Measurements from ENCODE around the gene FAM120B. TPM values are rescaled to one million over a fixed set of nuclear protein-coding genes. Genes with fewer than 3 reads are reported as not detected.
A peak's percentile ranks its signal among the peaks of the same experiment; 100 is the strongest.

Gene FAM120B
- total RNA-seq, 4 donors from 2014 or later = 16.8 to 35.0 (median 22.2) TPM

DNA sequence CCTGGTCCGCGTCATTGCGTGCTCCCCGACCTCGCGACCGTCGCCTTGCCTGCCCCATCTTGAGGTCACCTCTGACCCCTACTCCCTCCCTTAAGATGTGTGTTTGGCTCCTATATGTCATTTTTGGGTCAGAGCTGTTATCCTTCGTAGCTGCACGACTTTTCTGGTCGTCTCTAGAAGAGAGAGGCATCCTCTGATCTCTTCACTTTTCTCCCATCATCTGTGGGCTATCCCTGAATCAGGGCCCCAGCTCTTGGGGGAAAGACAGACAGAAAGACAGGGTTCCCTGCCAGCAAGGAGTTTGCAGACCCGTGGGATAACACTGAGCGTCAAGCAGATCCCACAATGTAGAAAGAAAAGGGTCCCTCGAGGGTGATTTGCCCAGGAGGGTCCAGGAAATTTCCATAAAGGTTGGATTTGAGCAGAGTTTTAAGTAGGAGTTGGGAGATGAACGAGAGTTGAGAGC, 555 bp downstream of the FAM120B start:
- ATAC-seq (ENCODE audit: low FRiP score) (peak; percentile 19), DNase-seq (ENCODE audit: low spot score) (no peak)
- no peak for TF ChIP-seq CTCF (IDR thresholded peaks at IDR 0.05)

DNA sequence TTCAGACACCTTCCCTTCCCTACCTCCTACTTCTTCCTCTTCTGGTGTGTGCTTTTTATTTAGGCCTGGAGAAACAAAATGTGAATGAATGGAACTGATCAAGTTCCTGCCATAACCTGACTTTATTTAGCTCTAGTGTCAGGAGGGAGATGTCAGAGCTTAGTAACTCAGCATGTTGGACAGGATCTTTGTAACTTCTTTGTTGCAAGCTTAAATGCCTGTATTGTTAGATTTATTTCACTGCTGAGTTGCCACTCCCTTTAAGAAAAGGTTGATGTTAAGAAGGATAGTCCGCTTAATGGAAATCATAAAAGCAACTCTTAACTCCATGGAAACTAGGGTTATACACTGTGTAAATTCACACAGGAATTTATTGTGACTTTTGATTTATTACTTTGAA, 2.2 kb downstream of the FAM120B start:
- ATAC-seq (ENCODE audit: low FRiP score) = no peak
- no peak for TF ChIP-seq CTCF (IDR thresholded peaks at IDR 0.05)
- DNase-seq (ENCODE audit: low spot score) = no peak

- DNase-seq (ENCODE audit: low spot score) (no peak), ATAC-seq (ENCODE audit: low FRiP score) (no peak)
Measured at GRCh38 chr6:170311696-170312095, 5.1 kb downstream of the FAM120B start.

DNA sequence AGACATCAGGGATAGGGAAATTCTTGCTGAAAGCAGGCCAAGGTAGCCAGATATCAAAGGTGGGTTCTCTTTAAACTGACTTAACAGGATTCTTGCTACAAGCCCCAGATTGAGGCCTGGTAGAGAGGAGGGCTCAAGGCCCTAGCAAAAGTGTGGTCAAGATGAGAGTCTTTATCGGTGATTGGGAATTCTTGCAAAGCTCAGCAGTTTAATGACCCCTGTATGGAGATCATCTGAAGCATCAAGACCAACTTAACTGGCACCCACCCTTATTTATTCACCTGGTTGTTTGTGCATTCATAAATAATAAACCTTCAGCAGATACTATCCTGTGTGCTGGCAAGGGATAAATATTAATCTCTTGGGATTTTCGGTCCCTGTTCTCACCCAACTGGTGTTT, 6.3 kb downstream of the FAM120B start:
- TF ChIP-seq CTCF (IDR thresholded peaks at IDR 0.05) = no peak
- ATAC-seq (ENCODE audit: low FRiP score) (no peak), DNase-seq (ENCODE audit: low spot score) (no peak)

More at GRCh38 chr6:170311696-170312095, 5.1 kb downstream of the FAM120B start:
- TF ChIP-seq CTCF (IDR thresholded peaks at IDR 0.05) = no peak

DNA sequence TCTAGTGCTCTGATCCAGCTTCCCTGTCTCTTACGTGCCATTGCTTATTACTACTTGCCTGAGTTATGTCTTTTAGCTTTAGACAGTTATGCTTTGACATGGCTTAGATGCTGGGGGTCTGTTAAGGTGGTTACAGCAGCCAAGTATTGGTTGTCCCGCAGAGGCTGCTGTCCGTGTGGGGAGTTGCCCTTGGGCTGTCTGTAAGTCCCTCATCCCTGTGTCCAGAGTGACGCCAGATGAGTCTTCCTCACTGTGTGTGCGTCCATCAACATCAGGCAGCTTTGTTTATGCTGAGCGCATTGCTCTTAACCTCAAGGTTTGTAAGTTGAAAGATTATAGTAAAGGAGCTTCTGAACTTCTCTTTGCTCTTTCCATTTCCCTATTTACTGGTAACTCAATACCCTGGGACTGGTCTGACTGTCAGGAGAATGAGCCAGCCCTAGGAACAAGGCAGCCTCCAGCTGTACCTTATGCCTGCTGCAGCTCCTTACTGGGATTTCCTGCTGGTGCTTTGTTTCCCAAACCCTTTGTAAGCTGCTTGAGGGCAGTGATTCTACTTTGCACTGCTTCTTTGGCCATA, 7.2 kb downstream of the FAM120B start:
- no peak for ATAC-seq (ENCODE audit: low FRiP score)
- no peak for TF ChIP-seq CTCF (IDR thresholded peaks at IDR 0.05)

DNA sequence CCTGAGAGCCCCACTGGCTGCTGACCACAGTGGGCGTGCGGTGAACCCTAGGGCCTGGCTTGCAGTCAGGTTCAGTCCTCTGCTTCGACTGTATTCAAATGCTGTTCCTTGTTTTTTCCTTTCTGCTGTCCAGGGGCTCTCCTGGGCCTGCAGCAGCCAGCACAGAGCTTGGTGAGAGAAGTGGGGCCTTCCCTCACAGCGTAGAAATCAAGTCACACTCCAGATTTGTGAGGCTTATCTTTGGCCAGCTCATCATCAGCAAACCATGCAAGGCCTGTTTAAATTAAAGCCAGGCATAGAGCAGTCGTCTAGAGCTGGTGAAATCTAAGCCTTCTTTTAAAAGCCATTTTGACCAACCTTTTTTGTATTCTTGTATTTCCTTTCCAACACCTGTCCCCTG, 8.4 kb downstream of the FAM120B start:
- TF ChIP-seq CTCF (IDR thresholded peaks at IDR 0.05) = no peak
- ATAC-seq (ENCODE audit: low FRiP score) (no peak), DNase-seq (ENCODE audit: low spot score) (no peak)

More for the DNA sequence above, 7.2 kb downstream of the FAM120B start:
- DNase-seq (ENCODE audit: low spot score) = no peak

DNA sequence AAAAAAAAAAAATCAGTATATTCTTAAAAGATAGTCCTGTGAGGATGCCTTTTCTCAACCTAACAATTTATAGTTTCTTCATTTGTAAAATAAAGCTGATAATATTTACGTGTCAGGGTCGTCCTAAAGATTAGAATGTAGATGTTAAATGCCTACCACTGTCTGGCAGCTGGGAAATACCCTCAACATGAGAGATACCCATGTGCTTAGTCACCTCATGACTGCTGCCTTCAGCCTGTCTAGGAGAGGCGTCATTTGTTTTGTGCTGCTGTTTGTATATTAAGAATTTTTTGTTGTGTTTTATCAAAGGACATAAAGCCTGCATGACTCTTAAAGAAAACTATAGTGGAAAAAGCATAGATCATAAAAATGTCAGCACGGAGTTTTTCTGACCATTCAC, 9.5 kb downstream of the FAM120B start:
- ATAC-seq (ENCODE audit: low FRiP score) (no peak), DNase-seq (ENCODE audit: low spot score) (no peak)
- TF ChIP-seq CTCF (IDR thresholded peaks at IDR 0.05) = no peak

Measured in omental fat pad (tissue), 4 donors.